Neural crest cell (in vitro differentiated cells): Measurements from ENCODE around the gene C22orf31. TPM values are rescaled to one million over a fixed set of nuclear protein-coding genes. Genes with fewer than 3 reads are reported as not detected.

Source experiments
- DNase-seq: peaks from one replicate; pipeline ENCODE4 v3.0.0; 2021; ENCODE audit warnings: low read depth, mixed read lengths, low spot score
- H3K27ac Mint-ChIP-seq: one replicate; pipeline ENCODE4 v1.8.0; 2021; ENCODE audit warnings: mild to moderate bottlenecking, mixed read lengths; ENCODE audit not compliant: unreplicated experiment
- H3K27me3 Mint-ChIP-seq: 2 replicates; pipeline ENCODE4 v1.8.0; 2021; ENCODE audit warnings: low read depth, mild to moderate bottlenecking, mixed read lengths
- H3K36me3 Mint-ChIP-seq: 2 replicates; pipeline ENCODE4 v1.8.0; 2021; ENCODE audit warnings: low read depth, mild to moderate bottlenecking, mixed read lengths
- H3K4me1 Mint-ChIP-seq: 2 replicates; pipeline ENCODE4 v1.8.0; 2021; ENCODE audit warnings: mixed read lengths
- H3K4me3 Mint-ChIP-seq: one replicate; pipeline ENCODE4 v1.8.0; 2021; ENCODE audit warnings: mild to moderate bottlenecking, mixed read lengths
- H3K9me3 Mint-ChIP-seq: 2 replicates; pipeline ENCODE4 v1.8.0; 2021; ENCODE audit warnings: mixed read lengths
- total RNA-seq: library from RNA; stranded (reverse); gene quantifications from 2 replicates; pipeline ENCODE4 v1.2.1, GENCODE V29; 2021
- TF ChIP-seq, protein P1 (sequence below): fragments of 200-600 bp; sonication (generic); conservative IDR thresholded peaks from 2 replicates; pipeline ENCODE4 v1.5.0; 2021; ENCODE audit warnings: antibody characterized with exemption, mild to moderate bottlenecking

The C22orf31 gene
- total RNA-seq, 1 donor from 2014 or later, result not detected

DNA sequence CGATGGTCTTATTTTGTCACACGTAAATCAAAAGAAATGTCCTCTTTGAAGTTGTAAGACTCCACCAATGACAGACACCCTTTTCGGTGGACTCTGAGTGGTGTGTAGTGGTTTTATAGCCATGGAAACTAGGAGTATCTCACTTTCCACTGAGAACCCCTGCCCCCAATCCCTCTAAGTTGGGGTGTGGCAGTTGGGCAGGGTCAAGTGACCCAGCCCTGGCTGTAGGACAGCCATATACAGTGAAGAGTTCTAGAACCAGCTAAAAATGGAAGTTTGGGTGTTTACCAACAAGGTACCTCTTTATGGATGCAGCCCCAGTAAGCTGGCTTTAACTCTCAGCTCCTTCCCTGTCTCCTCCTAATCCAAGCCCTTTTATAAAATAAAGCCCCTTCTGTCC is 5.2 kb downstream of the C22orf31 start:
- no peak overlapping the region for H3K27ac Mint-ChIP-seq
- H3K9me3 Mint-ChIP-seq, result no peaks in the 10 kb centered on the region
- no peak for DNase-seq
- TF ChIP-seq, protein P1, sequence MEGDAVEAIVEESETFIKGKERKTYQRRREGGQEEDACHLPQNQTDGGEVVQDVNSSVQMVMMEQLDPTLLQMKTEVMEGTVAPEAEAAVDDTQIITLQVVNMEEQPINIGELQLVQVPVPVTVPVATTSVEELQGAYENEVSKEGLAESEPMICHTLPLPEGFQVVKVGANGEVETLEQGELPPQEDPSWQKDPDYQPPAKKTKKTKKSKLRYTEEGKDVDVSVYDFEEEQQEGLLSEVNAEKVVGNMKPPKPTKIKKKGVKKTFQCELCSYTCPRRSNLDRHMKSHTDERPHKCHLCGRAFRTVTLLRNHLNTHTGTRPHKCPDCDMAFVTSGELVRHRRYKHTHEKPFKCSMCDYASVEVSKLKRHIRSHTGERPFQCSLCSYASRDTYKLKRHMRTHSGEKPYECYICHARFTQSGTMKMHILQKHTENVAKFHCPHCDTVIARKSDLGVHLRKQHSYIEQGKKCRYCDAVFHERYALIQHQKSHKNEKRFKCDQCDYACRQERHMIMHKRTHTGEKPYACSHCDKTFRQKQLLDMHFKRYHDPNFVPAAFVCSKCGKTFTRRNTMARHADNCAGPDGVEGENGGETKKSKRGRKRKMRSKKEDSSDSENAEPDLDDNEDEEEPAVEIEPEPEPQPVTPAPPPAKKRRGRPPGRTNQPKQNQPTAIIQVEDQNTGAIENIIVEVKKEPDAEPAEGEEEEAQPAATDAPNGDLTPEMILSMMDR, result no peak
- no peaks in the 10 kb centered on the region for H3K27me3 Mint-ChIP-seq
- peaks cover 23% of the 10 kb centered on the region for H3K4me1 Mint-ChIP-seq
- H3K4me3 Mint-ChIP-seq, result no peak overlapping the region
- peaks cover 4% of the 10 kb centered on the region for H3K36me3 Mint-ChIP-seq

DNA sequence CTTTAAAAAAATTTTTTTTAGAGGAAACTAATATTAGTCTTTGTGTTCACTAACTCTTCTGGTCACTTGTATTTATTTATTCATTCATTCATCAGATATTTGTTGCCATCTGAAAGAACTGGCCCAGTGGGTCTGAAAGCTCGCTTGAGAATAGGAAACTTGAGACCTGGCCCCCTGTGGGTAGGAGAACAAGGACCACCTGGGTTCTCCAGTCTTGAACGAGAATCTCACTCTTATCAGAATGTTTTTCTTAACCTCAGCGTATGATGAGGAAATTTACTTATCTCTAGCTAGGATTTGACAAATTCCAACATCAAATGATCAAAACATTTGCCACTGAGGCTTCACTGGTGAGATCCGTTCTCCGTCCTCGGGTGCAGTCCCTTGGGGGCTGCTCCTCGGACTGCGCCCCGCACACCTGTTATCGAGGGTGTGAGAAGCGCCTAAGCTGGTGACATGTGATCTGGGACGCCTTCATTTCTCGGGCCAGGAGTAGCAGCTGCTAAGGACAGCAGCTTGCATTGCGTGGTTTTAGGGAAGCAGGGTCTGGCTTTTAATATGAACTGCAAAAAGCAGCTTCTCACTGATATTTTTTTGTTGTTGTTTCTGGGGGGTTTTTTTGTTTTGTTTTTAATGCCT is 6.3 kb downstream of the C22orf31 start:
- H3K27me3 Mint-ChIP-seq, result no peaks in the 10 kb centered on the region
- no peak for DNase-seq
- TF ChIP-seq, protein P1, result no peak
- peaks cover 12% of the 10 kb centered on the region for H3K4me1 Mint-ChIP-seq
- no peak overlapping the region for H3K4me3 Mint-ChIP-seq
- H3K9me3 Mint-ChIP-seq, result no peaks in the 10 kb centered on the region
- peaks cover 4% of the 10 kb centered on the region for H3K36me3 Mint-ChIP-seq
- no peak overlapping the region for H3K27ac Mint-ChIP-seq

DNA sequence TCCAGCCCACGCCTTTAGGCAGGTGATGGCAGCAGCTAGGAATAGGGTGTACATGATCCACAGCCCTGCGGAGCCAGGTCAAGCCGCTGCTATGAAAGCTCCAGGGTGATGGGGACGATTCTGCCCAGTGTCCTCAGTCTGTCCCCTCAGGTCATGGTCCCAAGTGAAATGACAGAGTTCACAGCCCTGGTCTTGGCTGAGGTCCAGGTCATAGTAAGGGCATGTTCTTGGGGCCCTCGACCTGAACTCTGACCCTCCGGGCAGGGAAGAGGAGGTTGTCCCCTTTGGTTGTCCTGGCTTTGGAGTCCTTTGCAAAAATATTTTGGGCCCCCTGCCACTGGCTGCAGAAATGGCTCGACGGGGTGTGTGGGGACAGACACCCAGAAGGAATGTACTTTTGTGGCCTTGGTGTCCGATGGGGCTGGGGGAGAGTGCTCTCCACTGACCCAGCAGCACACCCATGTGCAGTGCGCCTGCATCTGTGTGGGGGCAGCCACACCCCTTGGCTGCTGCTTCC is 7.3 kb downstream of the C22orf31 start:
- Mint-ChIP-seq H3K27ac (no peak overlapping the region), H3K36me3 (peaks cover 4% of the 10 kb centered on the region), H3K27me3 (no peaks in the 10 kb centered on the region), H3K4me3 (no peak overlapping the region), H3K4me1 (peaks cover 12% of the 10 kb centered on the region), H3K9me3 (no peaks in the 10 kb centered on the region)
- DNase-seq, result no peak
- TF ChIP-seq, protein P1, result no peak

DNA sequence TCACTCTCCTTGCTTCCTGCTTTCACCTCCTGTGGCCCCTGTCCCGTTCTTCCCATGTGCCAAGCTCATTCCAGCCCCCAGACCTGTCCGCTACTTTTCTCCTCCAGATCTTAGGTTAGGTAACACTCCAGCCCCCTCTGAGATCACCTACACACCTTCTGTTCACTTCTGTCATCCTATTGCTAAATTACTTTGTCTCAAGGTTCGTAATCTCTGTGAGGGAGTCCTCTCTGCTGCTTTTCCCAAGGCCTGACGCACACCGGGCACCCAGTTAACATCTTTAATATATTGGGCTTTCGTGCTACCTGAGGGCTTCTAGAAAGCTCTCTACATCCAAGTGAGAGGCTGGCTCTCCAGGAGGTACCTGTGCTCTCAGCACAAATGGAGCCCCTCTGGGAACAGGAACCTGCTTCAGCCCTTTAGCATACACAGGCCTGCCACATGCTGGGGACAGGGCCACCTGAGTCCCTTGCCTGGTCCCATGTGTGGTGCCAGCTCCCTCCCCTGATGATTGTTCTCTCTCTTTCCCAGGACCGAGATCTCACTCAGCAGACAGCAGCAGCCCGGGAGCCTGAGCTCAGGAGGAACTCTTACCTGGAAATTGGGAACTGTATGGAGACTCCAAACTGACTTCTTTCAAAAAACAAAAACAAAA is 8.5 kb downstream of the C22orf31 start:
- no peak for DNase-seq
- H3K4me3 Mint-ChIP-seq, result no peak overlapping the region
- H3K4me1 Mint-ChIP-seq, result peaks cover 12% of the 10 kb centered on the region
- H3K27ac Mint-ChIP-seq, result no peak overlapping the region
- TF ChIP-seq, protein P1, result no peak
- no peaks in the 10 kb centered on the region for H3K27me3 Mint-ChIP-seq
- no peaks in the 10 kb centered on the region for H3K9me3 Mint-ChIP-seq
- H3K36me3 Mint-ChIP-seq, result peaks cover 4% of the 10 kb centered on the region

DNA sequence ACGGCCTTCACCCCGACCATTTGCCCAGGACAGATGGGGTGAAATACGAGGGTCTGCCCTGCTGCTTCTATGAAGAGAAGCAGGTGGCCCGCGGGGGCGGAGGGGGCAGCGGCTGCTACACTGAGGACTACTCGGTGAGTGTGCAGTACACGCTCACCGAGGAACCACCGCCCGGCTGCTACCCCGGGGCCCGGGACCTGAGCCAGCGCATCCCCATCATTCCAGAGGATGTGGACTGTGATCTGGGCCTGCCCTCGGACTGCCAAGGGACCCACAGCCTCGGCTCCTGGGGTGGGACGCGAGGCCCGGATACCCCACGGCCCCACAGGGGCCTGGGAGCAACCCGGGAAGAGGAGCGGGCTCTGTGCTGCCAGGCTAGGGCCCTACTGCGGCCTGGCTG is 11.2 kb downstream of the C22orf31 start:
- DNase-seq, result no peak
- Mint-ChIP-seq H3K9me3 (no peaks in the 10 kb centered on the region), H3K4me1 (peaks cover 9% of the 10 kb centered on the region)

More for the DNA sequence above, 11.2 kb downstream of the C22orf31 start:
- Mint-ChIP-seq H3K36me3 (peaks cover 4% of the 10 kb centered on the region), H3K4me3 (no peak overlapping the region), H3K27me3 (no peaks in the 10 kb centered on the region), H3K27ac (no peak overlapping the region)
- TF ChIP-seq, protein P1, result no peak
